GM19455 (cell line): ENCODE measurements around the gene GRK3.

Source experiments
- ATAC-seq: cut with Tn5 transposase; IDR thresholded peaks from one replicate; pipeline ENCODE4 v1.9.1; 2021; ENCODE audit not compliant: unreplicated experiment

The GRK3 gene

GRCh38 chr22:25750569-25751173, 186.2 kb downstream of the GRK3 start:
- no peak for ATAC-seq

- no peak for ATAC-seq
These were observed 186.7 kb downstream of the GRK3 start for GRCh38 chr22:25751174-25751581.

- no peak for ATAC-seq
These were observed 188.2 kb downstream of the GRK3 start for GRCh38 chr22:25752615-25753214.

- no peak for ATAC-seq
These were observed 188.8 kb downstream of the GRK3 start for GRCh38 chr22:25753252-25753651.

GRCh38 chr22:25754527-25755202, 190.2 kb downstream of the GRK3 start:
- ATAC-seq, result no peak

- no peak for ATAC-seq
These were observed 193.2 kb downstream of the GRK3 start for GRCh38 chr22:25757686-25758085.

- ATAC-seq, result no peak
These were observed 193.8 kb downstream of the GRK3 start for GRCh38 chr22:25758316-25758715.

GRCh38 chr22:25759825-25760231, 195.4 kb downstream of the GRK3 start:
- no peak for ATAC-seq

- ATAC-seq, result no peak
These were observed 195.8 kb downstream of the GRK3 start for GRCh38 chr22:25760294-25760693.

- no peak for ATAC-seq
These were observed 196.5 kb downstream of the GRK3 start for GRCh38 chr22:25760848-25761595.

- ATAC-seq, result no peak
These were observed 197.7 kb downstream of the GRK3 start for GRCh38 chr22:25762147-25762546.

- no peak for ATAC-seq
These were observed 198.8 kb downstream of the GRK3 start for GRCh38 chr22:25763239-25763777.

- no peak for ATAC-seq
These were observed 200.0 kb downstream of the GRK3 start for GRCh38 chr22:25764270-25765015.

- ATAC-seq, result no peak
These were observed 200.5 kb downstream of the GRK3 start for GRCh38 chr22:25765016-25765367.

GRCh38 chr22:25765801-25766200, 201.3 kb downstream of the GRK3 start:
- ATAC-seq, result no peak

GRCh38 chr22:25766418-25766817, 201.9 kb downstream of the GRK3 start:
- ATAC-seq, result no peak

GRCh38 chr22:25770333-25770732, 205.9 kb downstream of the GRK3 start:
- no peak for ATAC-seq

GRCh38 chr22:25772288-25772687, 207.8 kb downstream of the GRK3 start:
- no peak for ATAC-seq

- no peak for ATAC-seq
These were observed 210.1 kb downstream of the GRK3 start for GRCh38 chr22:25774575-25775026.

GRCh38 chr22:25775531-25775930, 211.1 kb downstream of the GRK3 start:
- no peak for ATAC-seq

GRCh38 chr22:25777411-25777810, 212.9 kb downstream of the GRK3 start:
- no peak for ATAC-seq
